GM12891 (cell line): ENCODE measurements around the gene ZFAND3.

Source experiments
- DNase-seq: peaks from one replicate; pipeline ENCODE4 v3.0.0; 2011; ENCODE audit warnings: low spot score; ENCODE audit not compliant: insufficient read length
- FAIRE-seq: peaks from 2 replicates; lab custom pipeline; 2011; peaks lifted over from hg19 to GRCh38; lab: Jason Lieb, UNC
- PAX5 ChIP-seq: IDR thresholded peaks from 2 replicates; pipeline ENCODE4 v1.6.1; 2011; ENCODE audit warnings: low read length, moderate library complexity, mild to moderate bottlenecking; ENCODE audit not compliant: insufficient read depth, severe bottlenecking
- POLR2A ChIP-seq: IDR thresholded peaks from 2 replicates; pipeline ENCODE4 v1.6.1; 2011; ENCODE audit warnings: low read depth, low read length, control low read depth
- POLR2AphosphoS5 ChIP-seq: IDR thresholded peaks from 2 replicates; pipeline ENCODE4 v1.6.1; 2011; ENCODE audit warnings: low read depth, low read length, control low read depth
- POU2F2 ChIP-seq: IDR thresholded peaks from 2 replicates; pipeline ENCODE4 v1.6.1; 2011; ENCODE audit warnings: low read depth, mild to moderate bottlenecking, control low read depth, low read length, moderate library complexity
- SPI1 ChIP-seq: IDR thresholded peaks from 2 replicates; pipeline ENCODE4 v1.6.1; 2011; ENCODE audit warnings: low read depth, low read length, control low read depth
- TAF1 ChIP-seq: IDR thresholded peaks from 2 replicates; pipeline ENCODE4 v1.6.1; 2011; ENCODE audit warnings: low read depth, low read length, control low read depth

Gene ZFAND3

GRCh38 chr6:38056361-38056760 is 236.8 kb downstream of the ZFAND3 start:
- FAIRE-seq (no peak), DNase-seq (no peak)

GRCh38 chr6:38057994-38058393 is 238.5 kb downstream of the ZFAND3 start:
- TF ChIP-seq POU2F2 = no peak
- TF ChIP-seq SPI1 = no peak
- TF ChIP-seq POLR2AphosphoS5 = no peak
- TF ChIP-seq TAF1 = no peak
- TF ChIP-seq POLR2A = no peak
- no peak for TF ChIP-seq PAX5
- FAIRE-seq = peak; percentile 38
- no peak for DNase-seq

More at GRCh38 chr6:38056361-38056760, 236.8 kb downstream of the ZFAND3 start:
- TF ChIP-seq PAX5 (no peak), SPI1 (no peak), POU2F2 (no peak), POLR2AphosphoS5 (no peak), TAF1 (no peak), POLR2A (no peak)

GRCh38 chr6:38062066-38062465 is 242.5 kb downstream of the ZFAND3 start:
- no peak for FAIRE-seq
- TF ChIP-seq PAX5 (no peak), POLR2AphosphoS5 (no peak), POU2F2 (no peak), TAF1 (no peak), SPI1 (no peak), POLR2A (no peak)
- no peak for DNase-seq

GRCh38 chr6:38063973-38064372 is 244.4 kb downstream of the ZFAND3 start:
- FAIRE-seq = peak; percentile 43
- TF ChIP-seq SPI1 (no peak), POLR2A (no peak), POU2F2 (no peak), PAX5 (no peak), POLR2AphosphoS5 (no peak), TAF1 (no peak)
- no peak for DNase-seq

- TF ChIP-seq POLR2A = no peak
- no peak for TF ChIP-seq POLR2AphosphoS5
- no peak for TF ChIP-seq TAF1
- no peak for TF ChIP-seq PAX5
- no peak for TF ChIP-seq SPI1
- TF ChIP-seq POU2F2 = no peak
- no peak for FAIRE-seq
- DNase-seq = no peak
These were observed 244.9 kb downstream of the ZFAND3 start for GRCh38 chr6:38064431-38064830.

GRCh38 chr6:38065734-38066305 is 246.3 kb downstream of the ZFAND3 start:
- DNase-seq = no peak
- FAIRE-seq = peak; percentile 20
- TF ChIP-seq POLR2A = no peak
- TF ChIP-seq SPI1 = peak; percentile 41; the same call in 1 of the 2 replicates
- no peak for TF ChIP-seq POLR2AphosphoS5

GRCh38 chr6:38067263-38067980 is 247.9 kb downstream of the ZFAND3 start:
- TF ChIP-seq SPI1 = peak; percentile 78
- no peak for TF ChIP-seq TAF1
- DNase-seq (no peak), FAIRE-seq (no peak)

GRCh38 chr6:38068854-38069590 is 249.5 kb downstream of the ZFAND3 start:
- DNase-seq = no peak
- TF ChIP-seq POLR2AphosphoS5 = no peak
- TF ChIP-seq SPI1 = no peak
- TF ChIP-seq POLR2A = no peak
- no peak for TF ChIP-seq POU2F2
- no peak for TF ChIP-seq TAF1
- FAIRE-seq = no peak

GRCh38 chr6:38077488-38078030 is 258.0 kb downstream of the ZFAND3 start:
- FAIRE-seq = no peak
- TF ChIP-seq SPI1 (no peak), POU2F2 (no peak), TAF1 (no peak), POLR2A (no peak), POLR2AphosphoS5 (no peak)
- no peak for DNase-seq

GRCh38 chr6:38078671-38079070 is 259.1 kb downstream of the ZFAND3 start:
- DNase-seq (no peak), FAIRE-seq (no peak)
- TF ChIP-seq PAX5 (no peak), SPI1 (no peak), TAF1 (no peak), POLR2A (no peak), POLR2AphosphoS5 (no peak), POU2F2 (no peak)
